HG02763 (cell line): Measurements from ENCODE around the gene AMMECR1L.
A peak's percentile ranks its signal among the peaks of the same experiment; 100 is the strongest.

ENCODE experiments used
- ATAC-seq: cut with Tn5 transposase; IDR thresholded peaks from one replicate; pipeline ENCODE4 v1.9.1; 2021; ENCODE audit warnings: mild to moderate bottlenecking, moderate library complexity; ENCODE audit not compliant: unreplicated experiment

Gene AMMECR1L

DNA sequence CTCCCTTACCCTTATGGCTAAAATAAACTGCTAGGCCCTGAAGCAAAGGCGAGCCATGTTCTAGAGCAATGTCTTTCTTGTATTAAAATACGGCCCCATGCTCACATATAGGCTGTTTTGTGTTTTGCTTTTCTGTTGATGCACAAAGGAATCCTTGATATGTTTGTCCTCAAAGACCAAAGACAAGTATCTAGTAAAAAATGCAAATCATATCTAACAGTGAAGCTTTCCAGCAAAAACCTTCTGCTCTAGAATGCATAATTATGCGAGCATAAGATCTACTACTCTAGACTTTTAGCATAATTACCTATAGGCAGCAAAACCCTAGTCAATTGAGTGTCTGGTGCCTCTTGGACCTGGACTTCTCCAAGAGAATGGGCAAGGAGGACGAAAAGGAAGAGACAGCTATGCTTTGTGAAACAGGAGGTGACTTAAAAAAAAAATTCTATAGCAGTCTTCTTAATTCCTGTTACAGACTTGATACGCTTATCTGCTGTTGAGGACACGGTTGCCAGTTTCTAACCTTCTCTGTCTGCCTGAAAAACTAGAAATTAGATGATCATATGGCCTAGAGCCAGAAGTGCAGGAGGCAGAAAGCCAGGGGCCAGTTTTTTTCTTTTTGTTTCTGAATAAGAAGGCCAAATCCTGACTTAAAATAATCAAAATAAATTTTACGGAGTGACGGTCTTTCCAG is 1.5 kb upstream of the AMMECR1L start:
- ATAC-seq = no peak

DNA sequence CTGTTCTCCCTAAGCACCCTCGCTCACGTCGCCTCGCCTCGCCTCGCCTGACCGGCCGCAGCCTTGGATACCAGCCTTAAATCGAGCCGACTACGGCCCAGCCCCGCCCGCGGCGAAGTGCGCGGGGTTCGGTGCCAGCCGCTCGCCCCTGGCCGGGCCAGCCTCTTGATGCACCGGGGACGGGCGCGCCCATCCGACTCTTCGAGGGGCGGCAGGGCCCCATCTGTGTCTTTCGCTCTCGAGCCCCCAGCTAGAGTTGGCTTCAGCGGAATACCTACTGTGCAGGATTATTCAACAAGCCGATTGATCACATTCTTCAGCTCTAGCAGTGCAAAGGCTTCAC is 808 bp upstream of the AMMECR1L start:
- peak; percentile 28 for ATAC-seq

GRCh38 chr2:127884861-127885740 is 655 bp downstream of the AMMECR1L start:
- ATAC-seq = peak; percentile 17

- no peak for ATAC-seq
Observed at GRCh38 chr2:127884436-127884835, 1.3 kb downstream of the AMMECR1L start.

- no peak for ATAC-seq
Observed at GRCh38 chr2:127879899-127880298, 5.9 kb downstream of the AMMECR1L start.

DNA sequence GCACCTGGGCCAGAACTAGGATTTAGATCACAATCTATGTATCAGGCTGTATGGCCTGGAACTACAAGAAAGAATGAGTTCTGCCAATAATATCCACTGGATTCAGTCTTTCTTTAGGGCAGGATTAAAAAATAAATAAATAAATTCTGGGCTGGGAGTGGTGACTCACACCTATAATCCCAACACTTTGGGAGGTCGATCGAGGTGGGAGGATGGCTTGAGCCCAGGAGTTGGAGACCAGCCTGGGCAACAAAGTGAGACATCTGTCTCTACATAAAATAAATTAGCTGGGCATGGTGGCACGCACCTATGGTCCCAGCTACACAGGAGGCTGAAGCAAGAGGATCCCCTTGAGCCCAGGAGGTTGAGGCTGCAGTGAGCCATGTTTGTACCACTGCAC is 8.1 kb downstream of the AMMECR1L start:
- ATAC-seq = no peak

- ATAC-seq = no peak
Observed at GRCh38 chr2:127877136-127877535, 8.6 kb downstream of the AMMECR1L start.

DNA sequence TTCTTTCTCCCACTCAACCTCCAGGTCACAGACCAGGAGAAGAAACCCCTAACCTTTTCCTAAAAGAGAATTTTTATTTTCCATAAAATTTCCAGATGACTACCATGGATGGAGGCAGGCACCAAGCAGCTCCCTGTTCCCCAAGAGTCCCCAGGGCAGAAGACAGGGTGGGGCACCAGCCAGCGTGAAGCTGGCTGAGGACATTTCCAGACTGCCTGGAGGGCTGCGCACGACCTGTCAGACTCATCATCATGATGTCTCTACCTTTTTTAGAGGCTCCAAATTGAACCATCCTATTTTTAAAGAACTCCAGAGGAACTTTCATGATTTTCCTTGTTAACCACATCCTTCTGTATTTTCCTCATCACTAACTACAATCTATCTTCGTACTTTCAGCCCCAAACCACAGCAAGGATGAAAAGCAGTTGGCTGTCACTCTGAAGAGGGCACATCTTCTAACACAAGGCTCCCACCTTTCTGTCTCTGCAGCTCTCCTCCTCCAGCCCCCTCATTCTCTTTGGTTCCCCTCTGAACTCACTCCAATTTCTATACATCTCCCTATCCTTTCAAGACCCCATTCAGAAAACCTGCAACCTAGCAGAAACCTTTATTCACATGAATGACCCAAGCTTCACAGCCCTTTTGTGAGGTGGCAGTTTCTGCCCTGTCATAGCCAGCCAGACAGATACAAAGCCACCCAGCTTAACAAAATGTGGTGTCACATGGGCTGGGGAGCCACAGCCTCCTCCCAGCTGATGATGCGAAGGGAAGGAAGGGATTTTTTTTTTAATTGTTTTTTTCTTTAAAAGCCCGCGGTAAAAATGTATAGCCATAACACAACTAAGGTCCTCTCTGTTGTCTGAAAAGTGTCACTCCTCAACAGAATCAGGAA is 11.1 kb downstream of the AMMECR1L start:
- ATAC-seq = no peak

DNA sequence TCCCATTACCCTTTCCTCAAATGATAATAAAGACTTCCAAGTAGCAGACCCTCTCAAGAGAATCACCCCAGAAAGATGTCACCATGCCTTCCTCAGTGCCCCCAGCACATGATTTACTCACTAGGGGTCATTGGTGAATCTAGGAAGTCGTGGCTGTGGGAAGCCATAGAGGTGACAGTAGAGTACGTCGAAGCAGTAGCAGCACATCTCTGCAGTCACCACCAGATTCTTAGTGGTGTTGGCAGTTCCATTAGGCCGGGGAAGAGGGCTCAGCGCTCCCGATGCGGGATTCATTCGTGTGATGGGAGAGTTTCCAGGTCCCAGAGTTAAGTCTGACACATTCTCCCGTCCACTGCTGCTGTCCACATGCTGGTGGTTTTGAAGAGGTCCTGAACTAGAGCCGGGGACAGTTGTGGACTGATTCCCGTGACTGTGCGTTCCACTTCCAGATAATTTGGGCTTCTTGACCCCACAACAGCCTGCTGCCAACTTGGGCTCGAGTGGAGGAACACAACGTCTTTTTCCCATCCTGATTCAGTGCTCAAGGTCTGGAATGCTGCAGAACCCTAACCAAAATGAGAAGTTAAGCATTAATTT is 12.0 kb downstream of the AMMECR1L start:
- no peak for ATAC-seq

DNA sequence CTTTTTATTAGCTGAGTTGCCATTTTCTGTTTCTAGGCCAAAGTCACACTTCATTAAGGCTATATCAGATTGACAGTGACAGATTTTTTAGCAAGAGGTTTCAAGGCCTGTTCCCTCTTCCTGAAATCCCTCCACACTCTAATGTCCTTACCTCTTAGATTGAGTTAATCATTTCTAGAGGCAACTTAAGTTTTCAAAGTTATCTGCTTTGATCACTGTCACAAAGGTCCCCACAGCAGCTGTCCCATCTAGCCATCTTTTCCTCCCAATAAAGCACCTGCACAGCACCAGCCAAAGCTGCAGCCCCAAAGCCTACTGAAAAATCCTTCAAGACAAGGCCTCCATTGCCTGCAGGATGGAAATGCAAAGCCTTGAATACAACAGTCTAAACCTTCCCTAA is 13.4 kb downstream of the AMMECR1L start:
- ATAC-seq = no peak

DNA sequence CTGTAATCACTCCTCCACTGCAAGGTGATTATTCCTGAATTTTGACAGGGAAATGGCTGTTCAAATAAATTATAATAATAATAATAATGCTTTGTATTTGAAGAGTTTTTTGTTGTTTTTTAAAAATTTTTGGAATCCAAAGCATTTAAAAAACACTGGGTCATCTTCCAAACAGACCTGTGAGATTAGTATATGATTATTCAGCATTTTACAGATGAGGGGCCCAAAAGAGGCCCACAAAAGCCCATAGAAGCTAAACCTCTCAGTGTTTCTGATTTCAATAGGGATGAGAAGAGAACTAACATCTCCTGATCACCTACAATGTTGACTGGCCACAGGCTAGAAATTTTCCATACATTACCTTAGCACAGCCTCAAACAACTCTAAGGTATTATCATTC is 19.8 kb downstream of the AMMECR1L start:
- ATAC-seq = no peak

DNA sequence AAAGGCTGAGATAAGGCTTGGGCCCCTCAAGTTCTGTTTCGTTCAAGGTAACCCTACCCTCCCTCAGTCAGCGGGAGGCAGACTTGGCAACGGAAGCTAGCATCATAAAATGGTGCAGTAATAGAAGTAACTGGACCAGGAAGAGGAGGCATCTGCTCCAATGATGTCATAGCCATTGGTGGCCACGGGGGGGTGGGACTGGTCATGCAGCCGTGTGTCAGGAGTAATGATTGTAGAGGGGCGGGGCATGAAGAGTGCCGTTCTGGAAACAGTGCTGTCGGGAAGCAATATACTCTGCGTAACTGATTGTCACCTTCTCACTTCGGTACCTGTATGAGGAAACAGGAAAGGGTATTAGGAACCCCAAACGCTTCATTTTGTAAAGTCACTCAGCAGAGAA is 20.9 kb downstream of the AMMECR1L start:
- no peak for ATAC-seq

DNA sequence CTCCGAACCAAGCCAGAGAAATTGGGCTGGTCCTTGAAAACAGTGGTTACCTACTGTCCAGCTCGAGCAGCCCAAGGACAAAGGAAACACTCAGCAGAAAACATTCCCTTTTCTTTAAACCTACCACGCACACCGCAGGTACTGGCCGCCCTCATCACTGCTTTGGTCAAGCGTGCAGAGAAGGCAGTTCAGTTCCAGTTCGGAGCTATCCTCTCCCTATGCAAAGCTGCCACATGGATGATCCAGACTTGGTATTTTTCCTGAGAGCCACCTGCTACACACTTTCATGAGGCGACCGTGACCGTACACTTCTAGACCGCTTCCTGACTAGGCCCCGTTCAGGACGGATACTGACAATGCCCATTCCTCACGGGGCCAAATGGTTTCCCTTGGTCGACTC is 23.5 kb downstream of the AMMECR1L start:
- no peak for ATAC-seq

- ATAC-seq = no peak
Observed at GRCh38 chr2:127860130-127860529, 25.6 kb downstream of the AMMECR1L start.

DNA sequence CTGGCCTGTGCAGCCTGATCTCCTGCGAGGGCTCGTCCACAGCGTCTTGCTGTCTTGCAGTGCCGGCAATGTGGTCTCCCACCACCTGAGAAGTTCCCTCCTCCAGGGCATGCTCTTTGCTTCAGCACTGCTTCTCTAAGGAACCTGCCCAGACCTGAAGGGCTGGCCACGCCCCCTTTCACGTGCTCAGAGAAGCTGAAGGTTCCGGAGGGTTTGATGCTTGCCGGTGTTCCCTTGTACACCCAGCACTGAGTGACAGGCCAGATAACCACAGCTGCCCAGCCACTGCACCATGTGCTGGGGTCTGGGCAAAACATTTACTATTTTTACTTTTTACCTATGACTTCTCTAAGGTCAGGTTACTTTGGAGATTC is 26.1 kb downstream of the AMMECR1L start:
- ATAC-seq = no peak

DNA sequence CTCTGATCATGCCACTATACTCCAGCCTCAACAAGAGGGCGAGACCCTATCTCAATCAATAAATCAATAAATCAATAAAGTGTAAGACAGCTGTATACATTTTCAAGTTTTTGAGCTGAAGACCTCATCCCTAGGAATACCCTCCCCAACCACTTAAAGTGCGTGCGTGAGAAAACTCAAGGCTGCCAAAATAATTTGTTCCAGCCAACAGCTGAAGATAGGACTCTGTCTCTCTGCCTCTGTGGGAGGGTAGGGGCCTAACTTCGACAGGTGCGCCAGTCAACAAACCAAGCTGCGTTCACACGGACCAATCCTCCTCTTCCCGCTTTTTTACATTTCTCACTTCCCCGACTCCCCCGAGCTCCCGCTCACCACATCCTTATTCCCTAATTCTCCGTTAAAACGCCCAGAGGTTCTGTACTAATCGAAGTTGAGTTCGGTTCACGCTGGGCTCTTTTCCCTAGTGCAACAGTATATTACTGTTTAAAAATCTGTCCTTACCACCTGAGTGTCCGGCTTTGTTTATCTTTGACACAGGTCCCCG is 28.4 kb downstream of the AMMECR1L start:
- ATAC-seq = no peak

DNA sequence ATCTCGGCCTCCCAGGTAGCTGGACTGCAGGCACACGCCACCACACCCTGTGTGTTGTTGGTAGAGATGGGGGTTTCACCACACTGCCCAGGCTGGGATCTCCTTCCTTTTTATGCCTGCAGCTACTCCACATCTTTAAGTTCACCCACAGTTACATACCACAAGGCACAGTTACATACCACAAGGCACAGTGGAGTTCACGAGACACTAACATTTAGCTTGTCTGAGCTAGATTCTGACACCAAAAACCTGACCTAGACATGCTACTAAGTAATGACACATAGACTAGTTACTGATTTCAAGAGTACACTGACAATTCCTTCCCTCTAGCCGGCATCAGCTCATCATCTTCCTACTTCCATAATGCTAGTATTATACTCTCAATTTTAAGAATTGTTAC is 32.1 kb downstream of the AMMECR1L start:
- ATAC-seq = no peak

DNA sequence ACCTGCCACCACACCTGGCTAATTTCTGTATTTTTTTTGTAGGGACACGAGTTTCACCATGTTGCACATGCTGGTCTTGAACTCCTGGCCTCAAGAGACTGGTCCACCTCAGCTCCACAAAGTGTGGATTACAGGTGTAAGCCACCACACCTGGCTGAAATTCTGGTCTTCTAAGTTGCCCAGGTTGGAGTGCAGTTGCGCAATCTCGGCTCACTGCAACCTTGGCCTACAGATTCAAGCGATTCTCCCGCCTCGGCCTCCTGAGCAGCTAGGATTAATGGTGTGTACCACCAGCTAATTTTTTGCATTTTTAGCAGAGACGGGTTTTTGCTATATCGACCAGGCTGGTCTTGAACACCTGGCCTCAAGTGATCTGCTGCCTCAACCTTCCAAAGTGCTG is 33.4 kb downstream of the AMMECR1L start:
- no peak for ATAC-seq

- no peak for ATAC-seq
Observed at GRCh38 chr2:127847931-127848330, 37.8 kb downstream of the AMMECR1L start.

DNA sequence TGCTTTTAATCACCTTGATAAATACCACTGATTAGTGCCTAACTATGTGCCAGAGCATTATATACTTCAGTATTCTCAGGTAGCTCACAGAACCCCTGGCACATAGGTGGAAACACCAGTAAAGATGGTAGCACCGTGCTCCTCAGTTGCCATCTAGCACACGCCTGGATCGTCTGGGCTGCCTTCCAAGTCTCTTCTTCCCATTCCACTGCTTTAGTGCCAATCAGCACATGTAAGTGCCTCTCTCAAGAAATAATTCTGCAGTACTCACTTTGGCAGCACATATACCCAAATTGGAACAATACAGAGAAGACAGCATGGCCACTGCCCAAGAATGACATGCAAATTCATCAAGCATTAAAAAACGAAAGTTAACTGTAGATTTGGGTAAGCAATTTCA is 40.8 kb downstream of the AMMECR1L start:
- no peak for ATAC-seq

GRCh38 chr2:127843677-127844076 is 42.1 kb downstream of the AMMECR1L start:
- no peak for ATAC-seq
